GM12878 (cell line): Measurements from ENCODE around the gene DTX3. TPM values are rescaled to one million over a fixed set of nuclear protein-coding genes. Genes with fewer than 3 reads are reported as not detected.
A peak's percentile ranks its signal among the peaks of the same experiment; 100 is the strongest.

Experiments used
- ATF7 ChIP-seq: fragments of 450-650 bp; IDR thresholded peaks from 2 replicates; pipeline ENCODE4 v1.6.1; 2016; ENCODE audit warnings: low read depth, mild to moderate bottlenecking
- BCL11A ChIP-seq: IDR thresholded peaks from 2 replicates; pipeline ENCODE4 v1.6.1; 2011; ENCODE audit warnings: low read depth, low read length
- CREB1 ChIP-seq: IDR thresholded peaks from 2 replicates; pipeline ENCODE4 v1.6.1; 2012; ENCODE audit warnings: low read depth, mild to moderate bottlenecking, inconsistent platforms
- CUX1 ChIP-seq: IDR thresholded peaks from 2 replicates; pipeline ENCODE4 v1.6.1; 2012; ENCODE audit warnings: improper control_type of control experiment, low read depth, low read length; ENCODE audit not compliant: insufficient replicate concordance
- HSF1 ChIP-seq: fragments of 150-350 bp; IDR thresholded peaks from 2 replicates; pipeline ENCODE4 v1.6.1; 2014; ENCODE audit warnings: mild to moderate bottlenecking, low read depth, low read length
- IKZF1 ChIP-seq: fragments of 450-650 bp; conservative IDR thresholded peaks from 2 replicates; pipeline ENCODE4 v1.6.1; 2017; ENCODE audit warnings: antibody characterized with exemption, mild to moderate bottlenecking
- LARP7 ChIP-seq: fragments of 450-650 bp; IDR thresholded peaks from 2 replicates; pipeline ENCODE4 v1.6.1; 2017; ENCODE audit warnings: mild to moderate bottlenecking
- MXI1 ChIP-seq: fragments of 150-350 bp; IDR thresholded peaks from 2 replicates; pipeline ENCODE4 v1.6.1; 2011; ENCODE audit warnings: low read depth, mild to moderate bottlenecking, inconsistent platforms, low read length, improper control_type of control experiment
- NR2F1 ChIP-seq: fragments of 450-650 bp; conservative IDR thresholded peaks from 2 replicates; pipeline ENCODE4 v1.6.1; 2017; ENCODE audit warnings: mild to moderate bottlenecking
- POLR2AphosphoS2 ChIP-seq: IDR thresholded peaks from 2 replicates; pipeline ENCODE4 v1.6.1; 2011; ENCODE audit warnings: low read depth, mild to moderate bottlenecking, low read length, improper control_type of control experiment, moderate library complexity
- POU2F2 ChIP-seq: IDR thresholded peaks from 3 replicates; pipeline ENCODE4 v1.6.1; 2011; ENCODE audit warnings: low read depth, mild to moderate bottlenecking, low read length, borderline replicate concordance
- RELB ChIP-seq: fragments of 450-650 bp; IDR thresholded peaks from 2 replicates; pipeline ENCODE4 v1.6.1; 2017; ENCODE audit warnings: low read depth, mild to moderate bottlenecking, moderate library complexity
- SMC3 ChIP-seq: IDR thresholded peaks from 2 replicates; pipeline ENCODE4 v1.6.1; 2011; ENCODE audit warnings: low read length, improper control_type of control experiment, borderline replicate concordance
- SPI1 ChIP-seq: IDR thresholded peaks from 2 replicates; pipeline ENCODE4 v1.6.1; 2011; ENCODE audit warnings: low read depth, mild to moderate bottlenecking, low read length, moderate library complexity, borderline replicate concordance; ENCODE audit not compliant: insufficient read depth
- SRF ChIP-seq, 2 experiments: IDR thresholded peaks; 2 replicates each; pipeline ENCODE4 v1.6.1; 2011; ENCODE audit warnings: low read depth in 2 of 2, low read length in 2 of 2, mild to moderate bottlenecking in 1 of 2, moderate library complexity in 1 of 2
- SUPT20H ChIP-seq: IDR thresholded peaks from 2 replicates; pipeline ENCODE4 v1.6.1; 2011; ENCODE audit warnings: low read depth, mild to moderate bottlenecking, low read length, moderate library complexity, borderline replicate concordance; ENCODE audit not compliant: control insufficient read depth
- ZBTB4 ChIP-seq: fragments of 450-650 bp; formaldehyde crosslinking; IDR thresholded peaks from 2 replicates; pipeline ENCODE4 v1.4.0; 2022; ENCODE audit warnings: mild to moderate bottlenecking, moderate library complexity
- polyA plus RNA-seq, 11 experiments: library from polyadenylated mRNA; depleted of rRNA in 4 of 11; unstranded in 6 of 11; stranded (reverse) in 5 of 11; fragments of >200 nt; fragmentation: Nextera tagmentation in 4 of 11; fragmentation: Illumina TruSeq in 1 of 11; extraction: Ambion mirVana in 4 of 11; extraction: Trizol in 1 of 11; gene quantifications; 1 replicate in 1 of 11; 2 replicates in 10 of 11; pipeline versions ENCODE4 v1.2.1 to v1.2.3, GENCODE V29; 2011 to 2016; ENCODE audit warnings: inconsistent platforms in 2 of 11, missing spikeins in 2 of 11, low read depth in 1 of 11
- total RNA-seq, 4 experiments: library from RNA; depleted of rRNA in 3 of 4; stranded (reverse); fragments of >200 nt in 3 of 4; fragmentation: Illumina TruSeq in 1 of 4; extraction: Trizol in 1 of 4; gene quantifications; 2 replicates each; pipeline versions ENCODE4 v1.2.1 to v1.2.3, GENCODE V29; 2013 to 2021

Gene DTX3
- total and polyA plus RNA-seq, 10 of the 15 experiments (the other 5 are each of a cell fraction or from before 2014, with no cell fraction given) = 1.1 to 13.6 (median 5.6) TPM

GRCh38 chr12:57590864-57591781, 13.5 kb upstream of the DTX3 start, which contains the start of gene PIP4K2C (continued):
- TF ChIP-seq RELB (no peak), HSF1 (no peak), POLR2AphosphoS2 (no peak; the same call in 1 of the 2 replicates), LARP7 (peak; percentile 75; the same call in 1 of the 2 replicates), SUPT20H (no peak), ATF7 (no peak), NR2F1 (peak; percentile 54; the same call in 1 of the 2 replicates), ZBTB4 (CRISPR knock-in tag) (peak; percentile 87; the same call in 1 of the 2 replicates), IKZF1 (peak; percentile 65), CUX1 (no peak), CREB1 (peak; percentile 47; the same call in 1 of the 2 replicates), SPI1 (no peak), BCL11A (no peak), MXI1 (peak; percentile 53), SRF (IDR thresholded peaks at IDR 0.05; ENCODE audit: low read depth in 2 of 2, low read length in 2 of 2) (no peak), SMC3 (no peak), POU2F2 (no peak; the same call in 2 of the 3 replicates)
